Vagina (tissue), 2 donors: ENCODE results near the gene ISCU. TPM values are rescaled to one million over a fixed set of nuclear protein-coding genes. Genes with fewer than 3 reads are reported as not detected.

ENCODE experiments used
- DNase-seq, 2 donors: peaks; one replicate each; pipeline ENCODE4 v3.0.0-alpha.2; 2017; ENCODE audit errors: extremely low spot score in 2 of 2
- H3K27ac ChIP-seq: fragments of 200-600 bp; sonication (generic); one replicate; pipeline ENCODE4 v1.5.1; 2019
- H3K27me3 ChIP-seq: fragments of 200-600 bp; sonication (generic); one replicate; pipeline ENCODE4 v1.5.1; 2019
- H3K36me3 ChIP-seq, 2 donors: fragments of 200-600 bp; sonication (generic); one replicate each; pipeline ENCODE4 v1.5.1; 2017 to 2019
- H3K4me1 ChIP-seq: fragments of 200-600 bp; sonication (generic); one replicate; pipeline ENCODE4 v1.5.1; 2019
- H3K4me3 ChIP-seq, 2 donors: fragments of 200-600 bp; sonication (generic); 1 replicate in 1 of 2; 2 replicates in 1 of 2; pipeline ENCODE4 v1.5.1; 2016 to 2019
- H3K9me3 ChIP-seq: fragments of 200-600 bp; sonication (generic); one replicate; pipeline ENCODE4 v1.5.1; 2019
- CTCF ChIP-seq, 3 experiments: fragments of 450-650 bp in 2 of 3; fragments of 200-600 bp in 1 of 3; sonication (generic) in 1 of 3; IDR thresholded peaks; one replicate each; pipeline ENCODE4 v1.5.1; 2017 to 2019; ENCODE audit warnings: antibody characterized with exemption in 3 of 3, mild to moderate bottlenecking in 2 of 3, moderate library complexity in 2 of 3
- POLR2A ChIP-seq, 2 donors: fragments of 450-650 bp; IDR thresholded peaks; one replicate each; pipeline ENCODE4 v1.6.1; 2017; ENCODE audit warnings: antibody characterized with exemption in 2 of 2, mild to moderate bottlenecking in 2 of 2, moderate library complexity in 2 of 2
- POLR2AphosphoS5 ChIP-seq, 2 donors: sonication (generic); formaldehyde crosslinking; IDR thresholded peaks; one replicate each; pipeline ENCODE4 v1.9.0; 2017; ENCODE audit warnings: antibody characterized with exemption in 2 of 2, mild to moderate bottlenecking in 2 of 2, low read depth in 1 of 2; ENCODE audit not compliant: insufficient read depth in 1 of 2
- intact Hi-C: fragments of 100-400 bp; cut with DNase I; formaldehyde crosslinking; loops from one replicate; pipeline ENCODE4 v1.15.1; 2023
- total RNA-seq: library from RNA; depleted of rRNA; stranded (reverse); fragments of >200 nt; gene quantifications from one replicate; pipeline ENCODE4 v1.2.3, GENCODE V29; 2016

Gene ISCU
- total RNA-seq, 1 donor from 2014 or later, result 167 TPM

- Histone ChIP-seq H3K27ac (no peak overlapping the region), H3K4me3 (no peak overlapping the region), H3K36me3 (peaks cover 0 to 78% of the 10 kb centered on the region in 2 donors), H3K9me3 (no peaks in the 10 kb centered on the region), H3K27me3 (no peaks in the 10 kb centered on the region), H3K4me1 (no peaks in the 10 kb centered on the region)
- intact Hi-C loops, result no loop called here
- DNase-seq, result no peak
- TF ChIP-seq POLR2AphosphoS5 (IDR thresholded peaks at IDR 0.05; ENCODE audit: insufficient read depth in 1 of 2, low read depth in 1 of 2), result no peak
- no peak for TF ChIP-seq POLR2A (IDR thresholded peaks at IDR 0.05)
- TF ChIP-seq CTCF (IDR thresholded peaks at IDR 0.05), result no peak
Measured at GRCh38 chr12:108530161-108530560, 32.2 kb upstream of the ISCU start.

GRCh38 chr12:108531929-108532848, 30.2 kb upstream of the ISCU start:
- peaks cover 0 to 78% of the 10 kb centered on the region in 2 donors for H3K36me3 ChIP-seq
- H3K4me3 ChIP-seq, result no peak overlapping the region
- H3K27ac ChIP-seq, result no peak overlapping the region
- no peaks in the 10 kb centered on the region for H3K27me3 ChIP-seq
- no peaks in the 10 kb centered on the region for H3K4me1 ChIP-seq
- intact Hi-C loops, result no loop called here
- no peak for TF ChIP-seq POLR2A (IDR thresholded peaks at IDR 0.05)
- TF ChIP-seq POLR2AphosphoS5 (IDR thresholded peaks at IDR 0.05; ENCODE audit: insufficient read depth in 1 of 2, low read depth in 1 of 2), result no peak
- TF ChIP-seq CTCF (IDR thresholded peaks at IDR 0.05), result no peak
- DNase-seq, result no peak
- no peaks in the 10 kb centered on the region for H3K9me3 ChIP-seq

GRCh38 chr12:108538146-108538545, 24.2 kb upstream of the ISCU start:
- H3K27me3 ChIP-seq, result no peaks in the 10 kb centered on the region
- intact Hi-C loops, result no loop called here
- H3K4me1 ChIP-seq, result no peaks in the 10 kb centered on the region
- H3K27ac ChIP-seq, result no peak overlapping the region
- TF ChIP-seq POLR2AphosphoS5 (IDR thresholded peaks at IDR 0.05; ENCODE audit: insufficient read depth in 1 of 2, low read depth in 1 of 2) (no peak), POLR2A (IDR thresholded peaks at IDR 0.05) (no peak), CTCF (IDR thresholded peaks at IDR 0.05) (no peak)
- no peak overlapping the region for H3K4me3 ChIP-seq
- DNase-seq, result no peak
- H3K36me3 ChIP-seq, result peaks cover 0 to 51% of the 10 kb centered on the region in 2 donors
- no peaks in the 10 kb centered on the region for H3K9me3 ChIP-seq

GRCh38 chr12:108538616-108539195, 23.7 kb upstream of the ISCU start:
- peaks cover 0 to 56% of the 10 kb centered on the region in 2 donors for H3K36me3 ChIP-seq
- H3K4me3 ChIP-seq, result no peak overlapping the region
- intact Hi-C loops, result no loop called here
- no peak for DNase-seq
- no peaks in the 10 kb centered on the region for H3K4me1 ChIP-seq
- H3K27me3 ChIP-seq, result no peaks in the 10 kb centered on the region
- TF ChIP-seq CTCF (IDR thresholded peaks at IDR 0.05) (no peak), POLR2AphosphoS5 (IDR thresholded peaks at IDR 0.05; ENCODE audit: insufficient read depth in 1 of 2, low read depth in 1 of 2) (no peak), POLR2A (IDR thresholded peaks at IDR 0.05) (no peak)
- no peaks in the 10 kb centered on the region for H3K9me3 ChIP-seq
- no peak overlapping the region for H3K27ac ChIP-seq

- Histone ChIP-seq H3K4me3 (no peak overlapping the region), H3K36me3 (peaks cover 0 to 61% of the 10 kb centered on the region in 2 donors), H3K4me1 (no peaks in the 10 kb centered on the region), H3K27ac (no peak overlapping the region), H3K9me3 (no peaks in the 10 kb centered on the region), H3K27me3 (no peaks in the 10 kb centered on the region)
- TF ChIP-seq POLR2A (IDR thresholded peaks at IDR 0.05), result no peak
- TF ChIP-seq POLR2AphosphoS5 (IDR thresholded peaks at IDR 0.05; ENCODE audit: insufficient read depth in 1 of 2, low read depth in 1 of 2), result no peak
- no peak for TF ChIP-seq CTCF (IDR thresholded peaks at IDR 0.05)
- intact Hi-C loops, result no loop called here
- DNase-seq, result no peak
Measured at GRCh38 chr12:108542320-108542719, 20.1 kb upstream of the ISCU start.
